ENCODE data around the gene KCNH1.

The KCNH1 gene

DNA sequence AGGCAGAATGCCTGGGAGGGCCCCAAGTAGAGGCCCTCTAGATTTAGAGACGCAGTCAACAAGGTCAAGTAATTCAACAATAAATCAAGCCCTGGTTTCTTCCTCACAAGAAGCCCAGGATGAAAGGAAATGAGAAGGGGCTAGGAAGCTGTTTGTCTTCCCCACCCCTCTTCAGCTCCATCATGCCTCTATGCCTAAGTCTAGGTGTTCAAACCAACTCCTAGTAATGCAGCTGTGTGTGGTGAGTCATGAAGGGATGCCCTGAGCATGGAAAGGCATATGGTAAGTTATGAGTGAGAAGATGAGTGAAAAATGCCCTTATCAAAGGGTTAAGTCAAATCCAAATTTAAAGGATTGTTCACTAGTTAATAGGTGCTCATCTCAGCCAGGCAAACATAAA lies 339.5 kb downstream of the KCNH1 start:
- DNase-seq, result no peak

DNA sequence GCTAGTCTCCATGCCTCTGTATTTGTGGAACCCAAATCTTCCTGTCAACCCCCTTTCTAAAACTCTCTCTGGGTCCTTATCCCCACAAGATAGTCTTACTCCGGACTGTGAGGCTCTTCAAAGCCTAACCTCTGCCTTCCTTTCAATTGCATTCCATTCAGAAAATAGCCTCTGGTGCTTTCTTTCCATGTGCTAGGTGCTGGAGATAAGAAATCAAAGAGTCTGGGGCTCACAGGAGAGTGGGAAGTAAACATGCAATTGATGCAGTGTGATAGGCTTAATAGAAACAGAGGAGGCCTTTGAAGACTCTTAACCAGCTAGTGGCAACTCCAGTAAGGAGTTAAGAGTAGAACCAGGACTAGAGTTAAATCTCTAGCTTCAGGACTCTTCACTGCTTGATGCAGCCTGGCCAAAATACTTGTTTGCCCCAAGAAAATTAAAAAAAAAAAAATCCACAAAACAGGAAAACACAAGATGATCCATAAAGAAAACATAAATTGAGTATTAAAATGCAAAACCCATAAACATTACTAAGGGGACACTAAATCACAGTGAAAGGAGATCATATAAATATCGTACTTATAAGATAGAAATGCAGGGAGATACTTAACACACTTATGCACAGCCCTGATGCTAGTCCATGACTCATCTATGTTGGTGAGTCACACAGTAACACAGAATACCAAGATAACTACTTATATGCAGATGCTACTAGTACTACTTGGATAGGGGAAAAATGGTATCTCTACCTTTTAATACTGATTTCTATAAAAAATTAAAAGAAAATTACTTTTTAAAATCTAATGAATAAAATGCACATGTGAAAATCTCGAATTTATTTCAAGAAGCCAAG lies 341.5 kb downstream of the KCNH1 start:
- DNase-seq, result no peak

DNA sequence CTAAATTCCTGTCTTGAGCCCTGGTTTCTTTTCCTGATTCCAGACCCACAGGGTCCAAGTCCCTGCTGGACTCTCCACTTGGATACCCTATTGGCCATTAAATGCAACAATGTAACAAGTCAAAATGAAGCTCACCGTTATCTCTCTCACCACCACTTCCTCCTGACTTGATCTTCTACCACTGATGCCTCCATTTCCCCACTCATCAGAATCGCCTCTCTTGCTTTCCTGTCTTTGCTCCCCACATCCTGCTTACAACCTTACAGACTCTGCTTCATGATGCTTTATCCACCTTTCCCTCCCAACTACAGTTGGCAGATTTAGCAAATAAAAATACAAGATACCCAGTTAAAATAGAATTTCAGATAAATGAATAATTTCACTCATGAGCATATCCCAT lies 343.8 kb downstream of the KCNH1 start:
- DNase-seq, result no peak

DNA sequence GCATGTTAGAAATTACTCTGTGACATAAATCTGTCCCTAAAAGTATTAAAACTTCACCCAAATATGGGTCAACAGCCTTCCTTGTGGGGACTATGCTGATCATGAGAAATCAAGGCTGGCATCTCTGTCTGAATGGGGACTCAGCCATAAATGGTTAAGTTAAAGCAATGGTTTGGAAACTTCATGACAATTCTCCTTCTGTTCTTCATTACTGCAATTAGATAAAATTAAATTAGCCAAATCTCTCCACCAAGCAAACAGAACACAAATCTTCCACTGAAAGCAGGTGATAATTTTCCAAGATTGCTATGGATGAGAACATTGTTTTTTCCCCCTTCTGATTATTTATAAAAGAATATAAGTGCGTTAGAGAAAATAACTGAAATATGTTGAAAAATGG lies 346.1 kb downstream of the KCNH1 start:
- no peak for DNase-seq

DNA sequence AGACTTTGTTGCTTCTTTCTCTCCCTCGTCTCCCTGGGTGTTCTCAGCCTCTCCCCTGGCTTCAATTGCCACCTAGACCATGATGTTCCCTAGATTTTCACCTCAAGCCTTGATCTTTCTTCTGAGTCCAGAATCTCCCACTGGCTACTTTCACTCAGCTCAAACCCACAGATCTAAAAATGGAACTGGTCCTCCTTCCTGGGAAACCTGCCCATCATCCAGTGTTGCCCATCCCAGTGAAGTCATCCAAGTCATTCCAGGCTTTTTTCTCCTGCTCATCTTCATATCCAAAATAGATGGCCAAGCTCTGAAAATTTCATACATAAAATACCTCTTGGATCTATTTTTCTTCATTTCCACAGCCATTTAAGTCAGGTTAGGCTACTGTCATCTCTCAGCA lies 347.4 kb downstream of the KCNH1 start:
- no peak for DNase-seq

DNA sequence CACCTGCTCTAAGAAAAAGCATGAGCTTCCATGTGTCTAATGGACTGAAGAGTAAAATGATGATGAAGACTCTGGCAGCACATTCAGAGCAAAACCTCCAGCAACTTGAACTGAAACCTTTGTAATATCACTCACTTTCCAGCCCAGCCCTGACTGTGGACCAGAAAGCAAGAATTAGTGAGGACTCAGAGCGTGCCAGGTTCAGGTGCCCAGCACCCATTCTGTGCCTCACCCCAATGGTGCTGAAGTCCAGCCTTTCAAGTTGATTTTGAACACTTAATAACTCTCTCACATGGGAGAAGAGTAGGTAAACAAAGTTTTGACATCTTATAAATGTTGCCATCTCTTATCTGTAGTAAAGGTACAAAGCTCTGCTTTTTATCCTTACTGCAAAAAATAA lies 350.0 kb downstream of the KCNH1 start:
- no peak for DNase-seq

DNA sequence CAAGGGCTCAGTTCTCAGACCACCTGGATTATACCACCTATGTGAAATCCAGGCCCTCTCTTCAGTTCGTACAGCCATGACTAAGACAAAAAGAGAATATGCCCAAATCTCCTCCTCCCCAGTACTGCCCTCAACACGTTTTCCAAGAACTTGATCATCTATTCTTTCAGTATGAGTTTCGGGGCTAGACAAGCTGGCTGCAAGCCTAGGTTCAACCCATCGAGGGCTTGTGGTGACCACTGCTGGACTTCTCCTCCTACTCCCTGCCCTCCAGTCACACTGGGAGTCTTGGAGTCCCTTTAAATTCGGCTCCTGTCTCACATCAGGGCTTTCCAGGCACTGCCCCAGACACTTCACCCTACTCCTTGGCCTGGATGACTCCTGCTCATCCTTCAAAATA lies 352.3 kb downstream of the KCNH1 start:
- DNase-seq, result no peak

DNA sequence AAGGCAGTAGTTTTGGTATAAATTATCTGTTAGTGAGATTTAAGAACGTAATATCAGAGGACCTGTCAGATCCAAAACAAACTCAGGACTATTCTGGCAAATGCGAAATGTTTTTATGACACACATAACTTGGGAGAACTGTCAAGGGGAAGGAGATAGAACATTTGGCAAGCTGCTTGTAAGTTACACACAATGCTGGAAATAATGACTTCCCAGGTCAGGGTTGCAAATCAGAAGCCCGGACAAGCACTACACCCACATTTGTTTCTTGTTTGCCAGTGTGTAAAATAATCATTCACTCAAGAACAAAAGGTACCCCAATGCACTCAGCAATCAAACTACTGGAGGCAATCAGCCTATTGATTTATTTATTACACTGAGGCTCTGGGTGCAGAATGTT lies 354.7 kb downstream of the KCNH1 start:
- DNase-seq, result no peak

DNA sequence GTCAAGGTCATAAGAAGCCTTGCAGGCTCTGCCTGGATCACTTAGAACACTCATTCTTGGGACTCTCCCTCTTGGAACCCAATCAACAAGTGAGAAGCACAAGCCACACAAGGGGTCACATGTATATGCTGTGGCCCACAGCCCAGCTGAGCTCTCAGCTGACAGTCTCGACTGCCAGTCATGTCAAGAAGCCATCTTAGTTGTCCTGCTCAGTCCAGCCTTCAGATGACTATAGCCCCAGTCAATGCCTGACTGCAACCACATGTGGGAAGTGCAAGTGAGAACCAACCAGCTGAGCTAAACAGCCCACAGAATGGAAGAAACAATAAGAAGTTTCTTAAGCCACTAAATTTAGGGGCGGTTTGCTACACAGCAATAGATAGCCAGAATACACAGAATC lies 356.0 kb downstream of the KCNH1 start:
- DNase-seq, result no peak

DNA sequence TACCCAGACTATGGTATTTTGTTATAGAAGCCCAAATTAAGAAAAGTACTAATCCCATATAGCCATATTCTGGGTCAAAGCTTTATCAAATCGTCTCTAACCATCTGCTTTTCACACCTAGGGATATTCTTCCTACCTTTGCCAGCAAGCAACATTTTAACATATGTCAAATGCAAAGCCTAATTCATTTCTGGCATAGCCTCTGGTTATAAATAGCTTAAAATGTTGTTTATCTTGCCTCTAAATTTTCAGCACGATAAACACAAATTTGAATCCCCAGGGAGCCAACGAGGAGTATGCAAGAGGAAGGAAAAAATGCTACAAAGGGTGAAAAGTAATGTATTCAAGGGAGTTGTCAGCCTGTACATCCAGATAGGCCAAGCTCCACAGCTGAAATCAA lies 357.2 kb downstream of the KCNH1 start:
- DNase-seq, result no peak

DNA sequence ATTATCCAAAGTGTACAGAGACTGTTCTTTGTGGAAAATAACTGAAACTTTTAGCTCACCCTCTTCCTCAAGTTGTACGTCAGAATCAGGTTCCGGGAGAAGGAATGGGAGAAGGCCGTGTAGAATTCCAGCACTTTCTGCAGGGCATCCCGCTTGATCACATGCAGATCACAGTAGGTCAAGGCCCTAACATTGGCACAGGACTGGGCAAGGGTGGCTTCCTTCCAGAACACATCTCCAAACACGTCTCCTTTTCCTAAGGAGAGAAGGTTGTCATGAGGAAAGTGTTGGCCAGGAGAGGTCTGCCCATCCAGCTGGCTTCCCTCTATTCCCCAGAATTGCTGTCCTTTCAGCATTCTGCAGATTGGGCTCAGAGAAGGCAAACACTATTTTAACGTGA lies 358.7 kb downstream of the KCNH1 start:
- no peak for DNase-seq

DNA sequence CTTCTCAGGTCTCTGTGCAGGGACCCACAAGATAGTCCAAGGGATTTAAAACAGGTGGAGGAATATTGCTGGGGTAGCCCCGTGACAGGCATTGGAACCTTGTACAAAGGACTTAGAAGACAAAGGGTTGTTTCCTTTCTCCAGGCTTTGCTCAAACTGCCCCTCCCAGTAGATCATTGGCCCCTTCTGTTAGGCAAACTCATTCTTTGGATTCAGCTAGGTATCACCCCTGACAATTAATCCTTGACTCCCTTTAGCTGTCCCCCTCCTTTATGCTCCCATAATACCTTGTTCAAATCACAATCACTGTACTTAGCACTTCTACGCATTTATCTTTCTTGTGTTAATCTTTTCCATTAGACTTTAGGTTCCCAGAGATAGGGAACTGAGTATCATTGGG lies 360.5 kb downstream of the KCNH1 start:
- DNase-seq, result no peak

DNA sequence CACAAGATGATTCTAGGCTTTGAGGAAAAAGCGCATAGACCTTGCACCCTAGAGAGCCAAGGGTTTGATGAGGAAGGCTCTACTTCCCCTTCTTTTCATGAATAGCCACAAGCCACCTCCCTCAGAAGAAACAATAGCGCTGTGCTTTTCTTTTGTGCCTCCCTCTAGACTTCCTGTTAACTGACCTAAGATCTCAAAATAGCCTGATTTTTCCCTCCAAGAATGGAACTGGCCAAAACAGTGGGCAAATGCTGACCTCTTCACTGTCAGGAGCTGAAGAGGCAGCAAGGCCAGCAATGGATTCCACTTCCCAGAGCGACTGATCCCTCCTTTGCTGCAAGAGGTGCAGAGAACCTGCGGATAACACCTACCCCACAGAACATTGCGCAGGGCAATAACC lies 362.8 kb downstream of the KCNH1 start:
- DNase-seq, result no peak

DNA sequence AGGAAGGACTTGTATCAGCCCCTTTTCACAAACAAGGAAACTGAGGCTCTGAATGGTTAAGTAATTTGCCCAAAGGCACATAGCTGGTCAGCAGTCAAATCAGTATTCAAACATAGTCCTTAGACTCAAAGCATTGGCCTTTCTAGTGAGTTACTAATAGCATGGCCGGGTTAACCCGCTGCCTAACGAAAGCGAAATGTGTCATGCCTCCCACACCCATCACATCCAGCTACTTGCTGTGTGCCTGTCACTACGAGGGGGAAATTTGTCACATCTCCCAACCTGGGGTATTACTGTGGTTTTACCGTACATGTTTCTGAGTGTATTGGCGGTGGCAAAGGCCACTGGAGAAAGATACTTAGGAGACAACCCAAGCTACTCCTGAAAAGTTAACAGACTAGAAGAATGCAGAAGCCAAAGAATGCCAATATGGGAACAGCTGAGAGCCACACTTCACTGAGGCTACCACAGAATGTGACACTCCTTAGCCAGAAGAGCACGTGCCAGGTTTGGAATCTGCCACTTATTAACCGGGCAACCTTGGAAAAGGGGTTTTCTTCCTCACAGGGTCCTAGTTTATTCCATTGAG lies 363.5 kb downstream of the KCNH1 start:
- no peak for DNase-seq

DNA sequence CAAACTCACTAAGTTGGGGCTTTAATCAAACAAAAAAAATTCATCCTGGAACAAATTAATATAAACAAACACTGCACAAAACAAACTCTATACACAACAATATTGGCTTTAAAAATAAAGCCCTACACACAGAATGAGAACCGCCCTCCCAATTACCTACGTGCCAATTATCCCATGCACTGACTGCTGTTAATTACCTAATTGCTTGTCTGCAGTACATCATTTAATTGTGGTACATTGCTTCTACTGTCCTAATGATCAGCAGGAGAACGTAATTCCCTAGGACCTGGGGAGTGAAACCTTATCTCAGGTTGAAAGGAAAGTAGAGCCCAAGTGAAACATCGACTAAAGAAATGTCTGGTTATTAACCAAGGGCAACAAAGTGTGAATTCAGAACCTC lies 364.5 kb downstream of the KCNH1 start:
- DNase-seq, result no peak

DNA sequence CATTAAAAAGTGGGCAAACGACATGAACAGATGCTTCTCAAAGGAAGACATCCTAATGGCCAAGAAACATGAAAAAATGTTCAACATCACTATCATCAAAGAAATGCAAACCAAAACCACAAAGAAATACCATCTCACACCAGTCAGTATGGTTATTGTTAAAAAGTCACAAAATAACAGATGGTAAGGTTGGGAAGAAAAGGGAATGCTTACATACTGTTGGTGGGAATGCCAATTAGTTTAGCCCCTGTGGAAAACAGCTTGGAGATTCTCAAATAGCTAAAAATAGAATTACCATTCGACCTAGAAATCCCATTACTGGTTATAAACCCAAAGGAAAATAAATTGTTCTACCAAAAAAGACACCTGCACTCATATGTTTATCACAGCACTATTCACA lies 369.4 kb downstream of the KCNH1 start:
- no peak for DNase-seq

DNA sequence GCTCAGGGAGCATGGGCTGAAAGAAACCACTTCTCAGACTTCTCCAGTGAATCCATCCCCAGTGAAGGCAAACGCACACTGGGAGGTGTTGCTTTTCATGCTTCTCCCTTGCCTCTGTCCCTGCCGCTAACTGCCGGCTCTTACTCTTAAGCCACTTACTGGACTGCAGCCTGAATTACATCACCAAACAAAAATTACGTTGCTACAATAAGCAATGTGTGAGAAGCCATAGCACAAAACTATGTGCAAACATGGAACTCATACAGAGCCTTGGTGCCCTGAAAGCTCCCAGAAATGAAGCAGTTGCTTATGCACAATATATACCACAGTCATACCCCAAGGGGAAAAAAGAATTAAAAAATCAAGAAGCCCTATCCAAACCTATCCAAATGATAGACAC lies 375.2 kb downstream of the KCNH1 start:
- DNase-seq, result no peak

DNA sequence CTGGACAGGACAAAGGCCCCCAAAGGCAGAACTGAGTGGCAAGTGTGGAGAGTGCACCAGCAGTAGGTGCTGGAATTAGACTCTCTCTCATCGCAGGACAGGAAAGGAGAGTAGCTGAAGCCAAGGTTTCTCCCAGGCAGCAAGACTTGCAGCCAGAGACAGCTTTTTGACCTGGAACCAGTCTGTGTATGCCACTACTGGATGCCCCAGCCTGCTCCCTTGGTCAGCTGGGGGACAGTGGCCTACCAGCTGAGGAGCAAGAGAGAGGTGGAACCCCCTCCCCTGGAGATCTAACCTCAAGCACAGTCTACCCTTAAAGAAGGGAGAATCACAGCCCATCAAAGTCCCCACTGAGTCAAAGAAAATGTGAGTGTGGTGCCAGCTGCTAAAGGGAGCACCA lies 375.7 kb downstream of the KCNH1 start:
- DNase-seq, result no peak

DNA sequence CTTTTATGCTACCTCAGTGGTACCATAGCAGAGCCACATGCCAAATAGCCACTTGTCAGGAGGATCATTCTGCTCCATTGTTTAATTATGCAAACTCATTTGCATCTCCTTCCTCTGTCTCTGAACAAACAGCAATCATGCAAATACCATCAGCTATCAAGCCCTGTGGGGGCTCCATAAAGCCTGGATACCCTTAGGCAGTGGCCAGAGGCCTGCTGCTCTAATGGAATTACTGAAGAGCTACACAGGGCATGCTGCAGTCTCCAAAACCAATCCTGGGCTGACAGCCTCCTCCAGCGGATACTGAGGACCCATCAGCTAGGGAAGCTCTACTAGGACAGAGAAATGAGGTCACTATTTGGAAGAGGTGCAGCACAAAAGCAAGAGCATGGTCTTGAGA lies 376.3 kb downstream of the KCNH1 start:
- no peak for DNase-seq

DNA sequence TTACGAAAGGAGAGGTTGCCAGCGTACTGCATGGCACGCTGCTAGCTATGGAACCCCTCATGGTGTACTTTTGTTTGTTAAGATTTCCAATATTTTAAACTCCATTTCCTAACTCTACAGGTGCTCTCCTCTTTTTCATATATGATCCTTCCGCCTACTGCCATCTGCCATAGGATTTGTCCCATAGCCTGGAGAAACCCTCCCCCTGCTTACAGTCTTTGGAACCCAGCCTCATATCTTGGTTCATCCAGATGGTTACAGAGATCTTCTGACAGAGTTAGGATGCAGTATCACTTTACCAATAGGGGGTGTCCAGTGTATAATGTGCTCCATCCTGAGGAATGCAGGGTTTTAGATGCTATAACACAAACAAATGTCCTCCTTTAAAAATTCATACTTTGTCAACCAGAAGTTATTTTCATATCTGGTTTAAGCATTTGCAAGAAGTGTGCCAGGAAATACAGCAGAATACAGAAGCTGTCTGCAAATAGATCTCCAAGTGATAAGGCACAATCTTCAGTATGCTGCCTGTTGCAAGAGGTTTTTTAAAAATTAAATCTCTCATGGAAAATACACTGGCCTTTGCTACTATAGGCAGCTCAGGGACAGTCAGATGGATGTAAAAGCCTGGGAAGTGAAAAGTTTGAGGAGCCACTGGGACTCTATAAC lies 377.8 kb downstream of the KCNH1 start:
- no peak for DNase-seq

DNA sequence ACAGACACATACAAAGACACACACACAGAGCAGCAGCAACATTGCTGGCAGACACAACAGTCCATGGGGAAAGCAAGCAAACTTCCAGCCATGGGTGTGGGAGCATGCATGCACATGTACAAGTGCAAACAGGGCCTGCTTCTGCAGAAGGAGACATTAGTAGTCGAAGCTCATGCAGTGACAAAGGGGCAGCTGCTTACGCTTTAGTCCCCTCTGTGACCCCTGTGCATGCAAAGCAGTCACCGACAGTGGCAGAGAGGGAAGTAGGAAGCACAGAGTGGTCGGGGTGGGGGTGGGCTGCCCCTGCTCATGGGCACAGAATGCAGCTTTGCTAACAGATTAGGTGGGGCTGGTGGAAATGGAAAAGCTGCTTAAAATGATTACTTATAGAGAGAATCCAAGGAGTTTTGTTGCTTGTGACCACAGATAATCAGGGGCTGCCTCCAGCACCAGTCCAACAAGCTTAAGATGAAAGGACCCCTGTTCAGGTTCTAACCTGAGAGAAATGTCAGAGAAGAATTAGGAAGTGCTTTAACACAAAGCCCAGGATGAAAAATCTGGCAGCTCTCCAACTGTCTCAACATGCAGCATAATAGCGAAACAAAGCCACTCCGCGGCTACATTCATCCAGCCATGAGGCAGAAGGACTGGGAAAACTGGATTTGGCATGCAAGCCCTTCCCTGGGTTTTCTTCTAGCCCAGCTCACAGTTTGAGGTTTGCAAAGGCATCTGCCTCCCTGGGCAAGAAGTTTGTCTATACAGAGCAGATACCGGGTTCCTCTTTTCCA lies 378.9 kb downstream of the KCNH1 start:
- no peak for DNase-seq

DNA sequence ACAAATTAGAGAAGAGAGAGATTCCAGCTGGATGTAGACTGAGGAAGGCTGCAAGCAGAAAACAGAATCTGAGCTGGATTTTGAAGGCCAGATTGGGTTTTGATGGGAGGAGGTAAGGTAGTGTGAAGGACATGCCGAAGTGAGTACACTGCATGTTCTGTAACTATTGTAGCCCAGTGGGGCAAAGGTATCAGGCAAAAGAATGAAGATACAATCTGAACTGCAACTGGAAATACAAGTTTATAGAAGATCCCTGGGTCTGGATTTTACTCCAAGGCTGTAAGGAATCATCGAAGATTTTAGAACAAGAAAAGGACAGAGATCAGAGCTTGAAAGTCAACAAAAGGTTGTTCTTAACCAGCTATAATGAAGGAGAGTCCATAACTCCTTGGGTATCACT lies 382.0 kb downstream of the KCNH1 start:
- no peak for DNase-seq

DNA sequence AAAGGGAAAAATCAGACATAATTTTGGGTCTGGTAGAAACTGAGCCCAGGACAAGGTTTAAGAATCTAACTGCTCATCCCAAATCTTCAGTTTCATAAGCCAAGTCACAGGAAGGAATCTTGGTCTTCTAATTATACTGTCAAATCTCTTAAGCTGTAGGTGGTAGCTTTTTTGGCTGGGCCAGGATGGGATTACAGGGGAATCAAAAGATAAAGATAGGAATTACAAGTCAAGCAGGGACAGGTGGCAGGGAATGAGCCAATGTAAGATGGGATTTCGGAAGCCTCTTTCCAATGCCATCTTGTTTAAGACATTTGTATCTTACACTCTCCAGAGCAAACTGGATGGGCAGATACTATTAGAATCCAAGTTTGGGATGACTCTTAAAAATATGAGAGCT lies 383.5 kb downstream of the KCNH1 start:
- no peak for DNase-seq

DNA sequence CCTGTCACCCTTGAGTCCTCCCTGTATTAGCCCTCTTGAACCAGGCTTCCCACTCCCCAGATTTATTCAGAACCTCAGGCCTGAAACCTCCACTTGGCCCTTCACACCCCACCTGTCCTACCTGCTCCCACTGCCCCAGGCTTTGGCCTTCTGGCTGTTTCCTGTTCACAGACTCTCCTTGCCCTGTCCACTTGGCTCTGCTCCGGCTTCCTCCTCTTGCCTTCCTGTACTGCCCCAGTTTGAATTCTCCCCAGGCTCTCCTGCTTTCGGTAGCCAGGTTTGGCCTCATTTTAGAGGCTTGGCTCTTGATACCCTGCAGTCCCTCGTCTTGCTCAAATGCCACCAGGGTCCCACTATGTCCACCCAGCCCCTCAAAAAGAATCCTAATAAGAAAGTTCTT lies 385.2 kb downstream of the KCNH1 start:
- no peak for DNase-seq

Data from activated CD4-positive, alpha-beta T cell treated with anti-CD3 and anti-CD28 coated beads, Interleukin-2, amount 50 U/mL, for 1 hour (primary cell).